Myocyte (in vitro differentiated cells): ENCODE results near the gene NTRK1. TPM values are rescaled to one million over a fixed set of nuclear protein-coding genes. Genes with fewer than 3 reads are reported as not detected.

Source experiments
- DNase-seq: peaks from one replicate; pipeline ENCODE4 v3.0.0-alpha.2; 2012; ENCODE audit warnings: low read depth
- total RNA-seq: library from RNA; depleted of rRNA; stranded (reverse); fragments of >200 nt; gene quantifications from 2 replicates; pipeline ENCODE4 v1.2.3, GENCODE V29; 2014

NTRK1 gene
- total RNA-seq, 1 donor from 2014 or later, result 2.5 TPM

- no peak for DNase-seq
These were observed 69.8 kb downstream of the NTRK1 start for GRCh38 chr1:156930483-156930882.

Other genes starting within 250 kb of the NTRK1 start
- not detected in 2 replicates for gene HAPLN2, start 241.4 kb upstream of the NTRK1 start, total RNA-seq
- 0.11 TPM in 1 of 2 replicates, not detected in the other for gene BCAN, start 218.7 kb upstream of the NTRK1 start, total RNA-seq
- gene NES, start 183.5 kb upstream of the NTRK1 start, total RNA-seq, result 1,770 and 2,264 TPM in 2 replicates
- gene CRABP2, start 155.3 kb upstream of the NTRK1 start, total RNA-seq, result 5.3 and 6.2 TPM in 2 replicates
- 8.9 and 13.5 TPM in 2 replicates for gene METTL25B, start 132.4 kb upstream of the NTRK1 start, total RNA-seq
- 12.8 and 19.7 TPM in 2 replicates for gene ISG20L2, start 132.1 kb upstream of the NTRK1 start, total RNA-seq
- gene MRPL24, start 119.8 kb upstream of the NTRK1 start, total RNA-seq, result 60.6 and 65.6 TPM in 2 replicates
- 299 and 305 TPM in 2 replicates for gene HDGF, start 109.2 kb upstream of the NTRK1 start, total RNA-seq
- gene PRCC, start 93.3 kb upstream of the NTRK1 start, total RNA-seq, result 50.1 and 52.6 TPM in 2 replicates
- not detected in 2 replicates for gene SH2D2A, start 44.0 kb upstream of the NTRK1 start, total RNA-seq
- gene INSRR, start 1.7 kb upstream of the NTRK1 start, total RNA-seq, result 0.05 TPM in 1 of 2 replicates, not detected in the other
- 0.05 TPM in 1 of 2 replicates, not detected in the other for gene PEAR1, start 32.9 kb downstream of the NTRK1 start, total RNA-seq
- not detected in 2 replicates for gene LRRC71, start 59.8 kb downstream of the NTRK1 start, total RNA-seq
- 19.3 and 22.0 TPM in 2 replicates for gene ARHGEF11, start 184.9 kb downstream of the NTRK1 start, total RNA-seq
- not detected in 2 replicates for gene ETV3L, start 238.9 kb downstream of the NTRK1 start, total RNA-seq